ENCODE measurements around the gene LNX1. TPM values are rescaled to one million over a fixed set of nuclear protein-coding genes. Genes with fewer than 3 reads are reported as not detected.

The LNX1 gene
- total RNA-seq, 1 experiment from 2014 or later = 1.7 TPM

- H3K18ac ChIP-seq (ENCODE audit: insufficient read length, low read depth, low read length) = no peak overlapping the region
- no peak overlapping the region for H3K4me3 Mint-ChIP-seq
- no peak overlapping the region for H3K9ac ChIP-seq (ENCODE audit: extremely low read depth, insufficient read length, low read length)
- H3K4me1 Mint-ChIP-seq = peaks cover 5 to 6% of the 10 kb centered on the region in 2 experiments
- no peak overlapping the region for H2BK15ac ChIP-seq (ENCODE audit: low read depth, low read length)
- no peak for DNase-seq
- no peak overlapping the region for H3K27ac ChIP-seq (ENCODE audit: insufficient read length, low read depth, low read length)
- no peak overlapping the region for H3K56ac ChIP-seq (ENCODE audit: insufficient read length, low read depth, low read length)
- no peaks in the 10 kb centered on the region for H3K27me3 ChIP-seq (ENCODE audit: insufficient read depth, low read length)
- H3T11ph ChIP-seq (ENCODE audit: low read length) = no peak overlapping the region
- no peak overlapping the region for H4K91ac ChIP-seq (ENCODE audit: insufficient read length, low read depth, low read length)
- H4K5ac ChIP-seq (ENCODE audit: insufficient read length, low read depth, low read length) = no peak overlapping the region
- no peak overlapping the region for H2BK20ac ChIP-seq (ENCODE audit: low read depth, low read length, poor library complexity, severe bottlenecking)
- no peak overlapping the region for H2BK12ac ChIP-seq (ENCODE audit: insufficient read length, low read depth, low read length)
- H4K20me1 ChIP-seq (ENCODE audit: control insufficient read depth, insufficient read depth, insufficient read length) = no peaks in the 10 kb centered on the region
- no peak for TF ChIP-seq CTCF (conservative IDR thresholded peaks at IDR 0.05)
- H3K79me1 ChIP-seq (ENCODE audit: insufficient read depth, low read depth, low read length, poor library complexity, severe bottlenecking) = no peaks in the 10 kb centered on the region
- H3K4ac ChIP-seq (ENCODE audit: low read depth, low read length) = no peak overlapping the region
- H3K27ac Mint-ChIP-seq = no peak overlapping the region; a peak in 1 of 7 replicates
- no peak overlapping the region for H2BK5ac ChIP-seq (ENCODE audit: insufficient read length, low read length)
- no peak overlapping the region for H2BK120ac ChIP-seq (ENCODE audit: low read depth, low read length, poor library complexity, severe bottlenecking)
- H3K23me2 ChIP-seq (ENCODE audit: insufficient read length, low read depth, low read length, poor library complexity, severe bottlenecking) = no peaks in the 10 kb centered on the region
- H3K4me2 ChIP-seq (ENCODE audit: insufficient read depth, insufficient read length, low read length) = no peak overlapping the region
- H3K36me3 Mint-ChIP-seq (ENCODE audit: insufficient read depth in 1 of 3, low read depth in 3 of 3) = peaks cover 0 to 4% (median 0%) of the 10 kb centered on the region in 3 experiments; a peak in 1 of 7 replicates
- no peak overlapping the region for H3K14ac ChIP-seq (ENCODE audit: insufficient read depth, low read length)
- no peak overlapping the region for H4K8ac ChIP-seq (replicated peaks; ENCODE audit: insufficient read length, low read depth, low read length)
- no peaks in the 10 kb centered on the region for H3K9me3 ChIP-seq (ENCODE audit: control insufficient read depth, low read depth, low read length)
- no peaks in the 10 kb centered on the region for H3K27me3 Mint-ChIP-seq (ENCODE audit: low read depth)
- no peaks in the 10 kb centered on the region for H3K79me2 ChIP-seq (ENCODE audit: insufficient read depth, low read length)
- H3K9me3 Mint-ChIP-seq = peaks cover 0 to 2% of the 10 kb centered on the region in 2 experiments; a peak in 2 of 5 replicates
- no CpG with 5 or more reads among the region's 9 CpGs for WGBS (ENCODE audit: extremely low coverage, insufficient read length, low lambda C conversion rate)
- H3K4me1 ChIP-seq (ENCODE audit: insufficient read depth, low read length) = no peaks in the 10 kb centered on the region
- no peak overlapping the region for H2AK5ac ChIP-seq (ENCODE audit: insufficient read length, low read length)
- H2AFZ ChIP-seq (ENCODE audit: low read length) = no peak overlapping the region
- no peak overlapping the region for H3K23ac ChIP-seq (ENCODE audit: insufficient read length, low read depth, low read length)
These were observed 15.1 kb downstream of the LNX1 start for GRCh38 chr4:53576071-53576617.
